NCI-H524 treated with DMSO at 0.1 percent for 48 hours (cell line): Measurements from ENCODE around the gene CEBPZOS.

Experiments
- DNase-seq: peaks from one replicate; lab custom pipeline; 2025; lab: John Stamatoyannopoulos, UW

Gene CEBPZOS

GRCh38 chr2:37232131-37232933, 36.0 kb downstream of the CEBPZOS start:
- DNase-seq, result no peak

DNA sequence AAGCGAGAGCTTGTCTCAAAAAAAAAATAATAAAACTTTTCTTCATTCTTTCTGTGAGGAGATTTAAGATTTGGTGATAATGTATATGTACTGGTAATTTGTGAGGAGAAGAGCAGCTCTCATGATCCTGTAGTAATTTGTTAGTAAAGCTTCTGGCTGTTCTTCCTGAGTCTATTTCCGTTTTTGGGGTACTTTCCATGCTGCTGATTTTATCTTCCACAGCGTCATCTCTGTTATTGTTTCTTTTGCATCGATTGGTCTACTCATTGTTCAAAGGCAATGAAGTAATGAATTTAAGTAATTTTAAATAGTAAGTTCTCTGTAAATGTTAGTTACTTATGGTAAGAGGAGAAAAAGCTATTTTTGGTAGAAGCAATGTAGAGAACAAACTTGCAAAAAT, 47.1 kb downstream of the CEBPZOS start:
- no peak for DNase-seq

DNA sequence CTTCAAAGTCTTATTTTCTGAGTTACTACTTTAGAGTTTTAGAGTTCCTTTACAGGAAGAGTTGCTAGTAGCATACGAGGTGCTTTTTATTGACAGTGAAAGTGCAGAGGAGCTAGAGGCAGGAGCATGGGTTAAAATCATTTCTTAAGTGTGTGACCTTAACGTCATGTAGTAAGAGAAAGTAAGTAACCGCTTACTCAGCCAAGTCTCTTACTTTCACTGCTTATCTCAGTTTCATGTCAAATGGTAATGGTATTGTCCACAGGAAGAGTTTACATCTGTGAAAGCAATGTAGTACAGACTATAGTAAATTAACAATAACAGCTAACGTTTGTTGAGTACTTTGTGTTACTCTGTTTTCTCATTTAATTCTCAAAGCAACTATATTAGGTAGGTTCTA, 47.7 kb downstream of the CEBPZOS start:
- DNase-seq, result no peak

DNA sequence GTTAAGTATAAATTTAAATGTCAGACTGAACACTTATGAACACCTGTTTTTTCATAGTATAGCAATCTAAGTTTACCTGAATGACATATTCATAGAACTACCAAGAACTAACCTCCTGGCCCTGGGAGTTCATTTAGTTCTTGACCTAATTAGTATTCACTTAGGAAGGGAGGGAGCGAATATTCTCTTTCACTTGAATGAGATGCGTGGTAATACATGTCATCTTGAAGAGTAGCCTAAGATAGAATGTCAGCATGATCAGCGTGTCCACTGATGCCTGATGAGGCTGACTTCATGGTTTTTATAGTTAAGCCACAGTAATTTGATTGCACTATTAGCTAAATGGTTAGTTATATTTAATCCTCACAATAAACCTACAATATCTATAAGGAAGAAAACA, 48.5 kb downstream of the CEBPZOS start:
- no peak for DNase-seq

GRCh38 chr2:37246205-37246604, 49.9 kb downstream of the CEBPZOS start:
- no peak for DNase-seq

- DNase-seq, result no peak
These were observed 54.8 kb downstream of the CEBPZOS start for GRCh38 chr2:37250869-37251740.
